ENCODE measurements around the gene FGF12.

Gene FGF12

DNA sequence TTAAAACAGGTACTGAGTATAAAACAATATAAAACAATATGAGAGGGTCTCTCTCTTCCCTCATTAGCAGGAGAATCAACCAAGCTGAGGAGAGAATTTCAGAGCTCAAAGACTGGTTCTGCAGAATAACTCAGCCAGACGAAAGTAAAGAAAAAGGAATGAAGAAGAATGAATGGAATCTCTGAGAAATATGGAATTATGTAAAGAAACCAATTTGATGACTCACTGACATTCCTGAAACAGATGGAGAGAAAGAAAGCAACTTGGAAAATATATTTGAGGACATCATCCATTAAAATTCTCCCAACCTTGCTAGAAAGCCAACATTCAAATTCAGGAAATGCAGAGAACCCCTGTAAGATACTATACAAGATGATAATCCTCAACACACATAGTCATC lies 635.5 kb downstream of the FGF12 start:
- ChIA-PET CTCF (interaction anchor here (1.2 to 1.5 kb wide), 2 partner anchors 34 to 66 kb away, joined by 3 read pairs; no protein-coding TSS in a partner anchor), POLR2A (no interaction called here)
- TF ChIP-seq CTCF (IDR thresholded peaks at IDR 0.05; ENCODE audit: control extremely low read depth, extremely low read depth, low read depth, missing control alignments): no peak
- no peak for DNase-seq (ENCODE audit: extremely low spot score)

GRCh38 chr3:192090586-192090985 lies 636.8 kb downstream of the FGF12 start:
- DNase-seq (ENCODE audit: extremely low spot score): no peak
- POLR2A ChIA-PET: no interaction called here
- TF ChIP-seq CTCF (IDR thresholded peaks at IDR 0.05; ENCODE audit: control extremely low read depth, extremely low read depth, low read depth, missing control alignments): peak; percentile 36
- CTCF ChIA-PET: interaction anchor here (1.0 to 1.5 kb wide), 5 partner anchors 9 to 67 kb away, joined by 3 to 5 read pairs (median 3); no protein-coding TSS in a partner anchor

Data from GM10248 (cell line).